HEK293 (cell line): ENCODE data around the gene SNTG2.

Experiments used
- CTCF ChIA-PET: fragments of 350-600 bp; formaldehyde crosslinking; extraction: SDS; loops from one replicate; lab custom pipeline; 2021; ENCODE audit warnings: antibody characterized with exemption; lab: Yijun Ruan, JAX
- POLR2A ChIA-PET: fragments of 300-600 bp; formaldehyde crosslinking; extraction: SDS; loops from one replicate; lab custom pipeline; 2020; ENCODE audit warnings: antibody characterized with exemption, inconsistent platforms; lab: Yijun Ruan, JAX
- H3K27ac ChIP-seq: fragments of 200-500 bp; sonication (Bioruptor generic); 2 replicates; pipeline ENCODE4 v1.5.1; 2014; ENCODE audit warnings: low read depth, low read length, control low read depth, inconsistent platforms; ENCODE audit errors: extremely low read depth
- H3K36me3 ChIP-seq, 2 experiments: fragments of 200-500 bp in 1 of 2; sonication (Bioruptor generic) in 1 of 2; 1 replicate in 1 of 2; 2 replicates in 1 of 2; pipeline ENCODE4 v1.5.1; 2014 to 2017; ENCODE audit warnings: inconsistent platforms in 2 of 2, low read length in 2 of 2; ENCODE audit not compliant: control insufficient read depth in 2 of 2, insufficient read depth in 1 of 2
- H3K4me1 ChIP-seq: fragments of 200-500 bp; sonication (Bioruptor generic); 2 replicates; pipeline ENCODE4 v1.5.1; 2014; ENCODE audit warnings: mild to moderate bottlenecking, low read length, inconsistent platforms; ENCODE audit not compliant: control insufficient read depth, insufficient read depth
- H3K4me3 ChIP-seq: 2 replicates; pipeline ENCODE4 v1.5.1; 2011; ENCODE audit warnings: low read depth, mild to moderate bottlenecking, control low read depth, low read length, moderate library complexity
- H3K9me3 ChIP-seq: fragments of 200-500 bp; sonication (Bioruptor generic); 2 replicates; pipeline ENCODE4 v1.5.1; 2014; ENCODE audit warnings: low read depth, low read length, inconsistent platforms; ENCODE audit not compliant: control insufficient read depth, insufficient read depth
- GLI4 ChIP-seq: fragments of 450-650 bp; formaldehyde crosslinking; IDR thresholded peaks from 2 replicates; pipeline ENCODE4 v1.5.1; 2016; ENCODE audit warnings: missing biosample characterization, missing genetic modification characterization
- OSR2 ChIP-seq: fragments of 450-650 bp; formaldehyde crosslinking; IDR thresholded peaks from 2 replicates; pipeline ENCODE4 v1.5.1; 2016; ENCODE audit warnings: missing biosample characterization, missing genetic modification characterization
- TCF7L2 ChIP-seq: IDR thresholded peaks from 2 replicates; pipeline ENCODE4 v1.6.1; 2011; ENCODE audit warnings: low read depth, mild to moderate bottlenecking, inconsistent platforms, low read length, moderate library complexity, borderline replicate concordance
- WT1 ChIP-seq: fragments of 450-650 bp; formaldehyde crosslinking; IDR thresholded peaks from 2 replicates; pipeline ENCODE4 v1.5.1; 2016; ENCODE audit warnings: missing biosample characterization, missing genetic modification characterization
- ZBTB8A ChIP-seq: fragments of 450-650 bp; formaldehyde crosslinking; IDR thresholded peaks from 2 replicates; pipeline ENCODE4 v1.5.1; 2016; ENCODE audit warnings: missing biosample characterization, missing genetic modification characterization
- ZEB2 ChIP-seq: fragments of 450-650 bp; formaldehyde crosslinking; IDR thresholded peaks from 2 replicates; pipeline ENCODE4 v1.5.1; 2016; ENCODE audit warnings: missing biosample characterization, missing genetic modification characterization
- ZFP41 ChIP-seq: fragments of 450-650 bp; formaldehyde crosslinking; IDR thresholded peaks from 2 replicates; pipeline ENCODE4 v1.5.1; 2016; ENCODE audit warnings: missing biosample characterization, missing genetic modification characterization, borderline replicate concordance
- ZNF10 ChIP-seq: fragments of 450-650 bp; formaldehyde crosslinking; IDR thresholded peaks from 2 replicates; pipeline ENCODE4 v1.5.1; 2017; ENCODE audit warnings: missing biosample characterization, missing genetic modification characterization
- ZNF114 ChIP-seq: fragments of 450-650 bp; formaldehyde crosslinking; IDR thresholded peaks from 2 replicates; pipeline ENCODE4 v1.5.0; 2017; ENCODE audit warnings: missing biosample characterization, missing genetic modification characterization
- ZNF169 ChIP-seq: fragments of 450-650 bp; formaldehyde crosslinking; IDR thresholded peaks from 2 replicates; pipeline ENCODE4 v1.5.1; 2016; ENCODE audit warnings: missing biosample characterization, missing genetic modification characterization
- ZNF175 ChIP-seq: fragments of 450-650 bp; formaldehyde crosslinking; IDR thresholded peaks from 2 replicates; pipeline ENCODE4 v1.5.1; 2016; ENCODE audit warnings: missing biosample characterization, missing genetic modification characterization
- ZNF214 ChIP-seq: fragments of 450-650 bp; formaldehyde crosslinking; IDR thresholded peaks from 2 replicates; pipeline ENCODE4 v1.5.1; 2017; ENCODE audit warnings: missing biosample characterization, mild to moderate bottlenecking, missing genetic modification characterization, borderline replicate concordance
- ZNF23 ChIP-seq: fragments of 450-650 bp; formaldehyde crosslinking; IDR thresholded peaks from 2 replicates; pipeline ENCODE4 v1.5.1; 2016; ENCODE audit warnings: missing biosample characterization, missing genetic modification characterization, borderline replicate concordance
- ZNF24 ChIP-seq: fragments of 450-650 bp; formaldehyde crosslinking; IDR thresholded peaks from 2 replicates; pipeline ENCODE4 v1.5.1; 2016; ENCODE audit warnings: missing biosample characterization, missing genetic modification characterization
- ZNF302 ChIP-seq: fragments of 450-650 bp; formaldehyde crosslinking; IDR thresholded peaks from 2 replicates; pipeline ENCODE4 v1.5.1; 2016; ENCODE audit warnings: missing biosample characterization, missing genetic modification characterization, low read depth
- ZNF311 ChIP-seq: fragments of 450-650 bp; formaldehyde crosslinking; IDR thresholded peaks from 2 replicates; pipeline ENCODE4 v1.5.1; 2017; ENCODE audit warnings: missing biosample characterization, missing genetic modification characterization, borderline replicate concordance
- ZNF350 ChIP-seq: fragments of 450-650 bp; formaldehyde crosslinking; IDR thresholded peaks from 2 replicates; pipeline ENCODE4 v1.5.0; 2017; ENCODE audit warnings: missing biosample characterization, mild to moderate bottlenecking, missing genetic modification characterization
- ZNF473 ChIP-seq: fragments of 450-650 bp; formaldehyde crosslinking; IDR thresholded peaks from 2 replicates; pipeline ENCODE4 v1.5.1; 2017; ENCODE audit warnings: missing biosample characterization, missing genetic modification characterization
- ZNF501 ChIP-seq: fragments of 450-650 bp; formaldehyde crosslinking; IDR thresholded peaks from 2 replicates; pipeline ENCODE4 v1.5.1; 2016; ENCODE audit warnings: missing biosample characterization, missing genetic modification characterization
- ZNF596 ChIP-seq: fragments of 450-650 bp; IDR thresholded peaks from 2 replicates; pipeline ENCODE4 v1.5.0; 2018; ENCODE audit warnings: missing biosample characterization, mild to moderate bottlenecking, missing genetic modification characterization, moderate library complexity
- ZNF600 ChIP-seq: fragments of 450-650 bp; formaldehyde crosslinking; IDR thresholded peaks from 2 replicates; pipeline ENCODE4 v1.5.1; 2016; ENCODE audit warnings: missing biosample characterization, missing genetic modification characterization
- ZNF677 ChIP-seq: fragments of 450-650 bp; IDR thresholded peaks from 2 replicates; pipeline ENCODE4 v1.5.0; 2018; ENCODE audit warnings: missing biosample characterization, mild to moderate bottlenecking, missing genetic modification characterization, moderate library complexity
- ZNF777 ChIP-seq: fragments of 450-650 bp; formaldehyde crosslinking; IDR thresholded peaks from 2 replicates; pipeline ENCODE4 v1.5.1; 2017; ENCODE audit warnings: missing biosample characterization, missing genetic modification characterization, borderline replicate concordance
- ZNF830 ChIP-seq: fragments of 450-650 bp; IDR thresholded peaks from 2 replicates; pipeline ENCODE4 v1.5.0; 2018; ENCODE audit warnings: missing biosample characterization, missing genetic modification characterization, low read depth, mild to moderate bottlenecking, moderate library complexity
- TF ChIP-seq, protein P1 (sequence below): fragments of 450-650 bp; formaldehyde crosslinking; IDR thresholded peaks from 2 replicates; pipeline ENCODE4; 2016; ENCODE audit warnings: missing biosample characterization, missing genetic modification characterization
- TF ChIP-seq, protein P2 (sequence below): fragments of 450-650 bp; formaldehyde crosslinking; IDR thresholded peaks from 2 replicates; pipeline ENCODE4 v1.5.1; 2016; ENCODE audit warnings: missing biosample characterization, missing genetic modification characterization
- TF ChIP-seq, protein P3 (sequence below): fragments of 450-650 bp; IDR thresholded peaks from 2 replicates; pipeline ENCODE4 v1.5.1; 2018; ENCODE audit warnings: missing biosample characterization, mild to moderate bottlenecking, missing genetic modification characterization

SNTG2 gene

DNA sequence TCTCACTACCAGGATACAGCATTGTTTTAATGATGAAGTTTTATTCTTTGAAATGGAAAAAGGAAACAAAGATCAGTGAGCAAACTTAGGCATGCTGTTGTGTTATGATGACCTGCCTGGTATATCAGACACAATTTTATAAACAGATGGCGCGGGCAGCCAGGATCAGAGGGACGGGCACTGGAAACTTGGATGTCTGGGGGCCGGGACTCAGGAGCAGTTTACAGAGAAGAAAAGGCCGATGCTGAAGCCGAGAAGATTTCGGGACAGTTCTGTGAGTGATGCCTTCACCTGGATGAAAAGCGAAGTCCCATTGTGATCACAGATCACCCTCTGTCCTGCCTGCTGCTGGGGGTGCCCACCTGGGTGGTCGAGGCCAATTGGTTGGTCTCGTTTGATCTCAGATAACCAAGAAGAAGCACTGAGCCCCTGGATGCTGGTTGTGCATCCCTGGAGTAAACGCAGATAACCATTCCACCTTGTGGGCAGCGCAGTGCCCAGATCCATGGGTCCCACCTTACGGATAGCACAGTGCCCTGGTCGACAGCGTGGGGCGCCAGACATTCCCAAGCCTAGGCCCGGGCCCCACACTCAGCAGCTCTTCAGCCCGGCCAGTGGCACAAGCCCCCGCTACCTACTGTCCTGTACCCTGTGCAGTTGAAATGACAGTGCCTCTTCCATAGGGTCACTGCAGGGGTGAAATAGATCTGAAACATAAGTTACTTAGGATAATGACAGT lies 279.7 kb downstream of the SNTG2 start:
- no peak overlapping the region for H3K4me3 ChIP-seq
- CTCF ChIA-PET: no interaction called here
- no peak for TF ChIP-seq ZNF473 (tag by site-specific recombination)
- no peak for TF ChIP-seq ZEB2 (tag by site-specific recombination)
- no peak for TF ChIP-seq ZNF302 (tag by site-specific recombination)
- TF ChIP-seq, all 188 proteins: peak for 0
- H3K9me3 ChIP-seq: no peaks in the 10 kb centered on the region
- POLR2A ChIA-PET: no interaction called here
- H3K4me1 ChIP-seq: no peaks in the 10 kb centered on the region
- no peaks in the 10 kb centered on the region for H3K36me3 ChIP-seq
- H3K27ac ChIP-seq: no peak overlapping the region

DNA sequence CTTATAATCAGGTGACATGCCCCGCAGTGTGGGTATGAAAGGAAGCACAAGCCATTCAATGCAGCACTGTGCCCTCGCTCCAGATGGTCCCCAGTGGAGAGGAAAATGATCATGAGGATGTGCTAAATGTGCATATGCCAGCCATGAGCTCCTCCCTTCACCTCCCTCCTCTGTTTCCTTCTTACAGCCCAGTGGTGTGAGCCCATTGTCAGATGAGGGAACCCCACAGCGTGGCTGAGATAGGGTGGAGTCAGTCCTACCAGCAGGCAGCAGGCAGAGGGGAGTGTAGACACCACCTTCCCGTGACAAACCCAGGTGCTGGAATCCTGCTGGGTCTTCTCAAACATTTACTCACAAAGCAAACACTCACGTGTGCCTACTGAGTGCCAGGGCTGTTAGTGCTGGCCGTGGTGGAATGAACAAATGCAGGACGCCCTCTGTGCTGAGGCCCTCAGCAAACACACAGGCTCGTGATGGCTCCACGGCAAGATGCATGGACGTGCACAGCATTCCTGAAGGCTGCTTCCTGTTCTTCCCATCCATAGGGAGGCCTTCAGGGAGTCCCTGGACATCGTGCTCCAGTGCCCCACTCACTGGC lies 280.9 kb downstream of the SNTG2 start:
- no peak overlapping the region for H3K4me3 ChIP-seq
- TF ChIP-seq ZNF777: no peak
- TF ChIP-seq ZBTB8A (tag by site-specific recombination): no peak
- TF ChIP-seq ZNF600: no peak
- TF ChIP-seq, protein P1, sequence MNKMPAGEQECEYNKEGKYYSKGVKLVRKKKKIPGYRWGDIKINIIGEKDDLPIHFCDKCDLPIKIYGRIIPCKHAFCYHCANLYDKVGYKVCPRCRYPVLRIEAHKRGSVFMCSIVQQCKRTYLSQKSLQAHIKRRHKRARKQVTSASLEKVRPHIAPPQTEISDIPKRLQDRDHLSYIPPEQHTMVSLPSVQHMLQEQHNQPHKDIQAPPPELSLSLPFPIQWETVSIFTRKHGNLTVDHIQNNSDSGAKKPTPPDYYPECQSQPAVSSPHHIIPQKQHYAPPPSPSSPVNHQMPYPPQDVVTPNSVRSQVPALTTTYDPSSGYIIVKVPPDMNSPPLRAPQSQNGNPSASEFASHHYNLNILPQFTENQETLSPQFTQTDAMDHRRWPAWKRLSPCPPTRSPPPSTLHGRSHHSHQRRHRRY (tag by site-specific recombination): no peak
- TF ChIP-seq, all 188 proteins: peak for 0
- ChIA-PET CTCF (no interaction called here), POLR2A (no interaction called here)
- Histone ChIP-seq H3K27ac (no peak overlapping the region), H3K9me3 (no peaks in the 10 kb centered on the region), H3K4me1 (no peaks in the 10 kb centered on the region), H3K36me3 (no peaks in the 10 kb centered on the region)

DNA sequence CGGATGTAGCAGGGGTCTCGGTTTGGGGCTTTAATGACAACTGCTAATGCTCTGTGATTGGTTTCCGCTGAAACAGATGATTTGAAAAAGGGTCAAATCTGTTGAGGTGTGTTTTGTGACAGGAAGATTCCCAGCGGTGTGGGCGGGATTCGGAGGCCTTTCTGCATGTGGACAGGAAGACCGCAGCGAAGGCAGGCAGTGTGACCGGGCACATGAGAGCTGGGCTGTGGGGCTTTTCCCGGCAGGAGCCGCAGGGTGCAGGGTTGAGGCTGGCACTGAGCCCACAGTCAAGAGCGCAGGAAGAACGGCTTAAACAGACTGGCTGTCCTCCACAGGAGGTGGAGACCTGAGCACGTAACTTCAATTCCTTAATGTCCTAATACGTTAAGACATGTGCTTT lies 282.6 kb downstream of the SNTG2 start:
- Histone ChIP-seq H3K27ac (no peak overlapping the region), H3K4me1 (no peaks in the 10 kb centered on the region), H3K9me3 (no peaks in the 10 kb centered on the region), H3K4me3 (no peak overlapping the region), H3K36me3 (no peaks in the 10 kb centered on the region)
- ChIA-PET CTCF (interaction anchor here (0.6 kb wide), 1 partner anchor 28 kb away, joined by 3 read pairs; no protein-coding TSS in a partner anchor), POLR2A (no interaction called here)
- TF ChIP-seq ZNF677 (tag by site-specific recombination) (no peak), ZNF175 (no peak), ZNF23 (tag by site-specific recombination) (no peak), ZNF169 (no peak), TCF7L2 (no peak), ZNF501 (tag by site-specific recombination) (no peak), ZNF214 (tag by site-specific recombination) (no peak), ZNF24 (tag by site-specific recombination) (no peak), ZNF114 (tag by site-specific recombination) (no peak), ZFP41 (tag by site-specific recombination) (no peak), ZNF596 (tag by site-specific recombination) (no peak), OSR2 (no peak), GLI4 (tag by site-specific recombination) (no peak), ZNF10 (tag by site-specific recombination) (no peak), ZNF311 (no peak), ZNF350 (tag by site-specific recombination) (no peak), WT1 (tag by site-specific recombination) (no peak), ZNF830 (no peak)
- TF ChIP-seq, protein P2, sequence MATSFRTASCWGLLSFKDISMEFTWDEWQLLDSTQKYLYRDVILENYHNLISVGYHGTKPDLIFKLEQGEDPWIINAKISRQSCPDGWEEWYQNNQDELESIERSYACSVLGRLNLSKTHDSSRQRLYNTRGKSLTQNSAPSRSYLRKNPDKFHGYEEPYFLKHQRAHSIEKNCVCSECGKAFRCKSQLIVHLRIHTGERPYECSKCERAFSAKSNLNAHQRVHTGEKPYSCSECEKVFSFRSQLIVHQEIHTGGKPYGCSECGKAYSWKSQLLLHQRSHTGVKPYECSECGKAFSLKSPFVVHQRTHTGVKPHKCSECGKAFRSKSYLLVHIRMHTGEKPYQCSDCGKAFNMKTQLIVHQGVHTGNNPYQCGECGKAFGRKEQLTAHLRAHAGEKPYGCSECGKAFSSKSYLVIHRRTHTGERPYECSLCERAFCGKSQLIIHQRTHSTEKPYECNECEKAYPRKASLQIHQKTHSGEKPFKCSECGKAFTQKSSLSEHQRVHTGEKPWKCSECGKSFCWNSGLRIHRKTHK (tag by site-specific recombination): no peak
- TF ChIP-seq, protein P3, sequence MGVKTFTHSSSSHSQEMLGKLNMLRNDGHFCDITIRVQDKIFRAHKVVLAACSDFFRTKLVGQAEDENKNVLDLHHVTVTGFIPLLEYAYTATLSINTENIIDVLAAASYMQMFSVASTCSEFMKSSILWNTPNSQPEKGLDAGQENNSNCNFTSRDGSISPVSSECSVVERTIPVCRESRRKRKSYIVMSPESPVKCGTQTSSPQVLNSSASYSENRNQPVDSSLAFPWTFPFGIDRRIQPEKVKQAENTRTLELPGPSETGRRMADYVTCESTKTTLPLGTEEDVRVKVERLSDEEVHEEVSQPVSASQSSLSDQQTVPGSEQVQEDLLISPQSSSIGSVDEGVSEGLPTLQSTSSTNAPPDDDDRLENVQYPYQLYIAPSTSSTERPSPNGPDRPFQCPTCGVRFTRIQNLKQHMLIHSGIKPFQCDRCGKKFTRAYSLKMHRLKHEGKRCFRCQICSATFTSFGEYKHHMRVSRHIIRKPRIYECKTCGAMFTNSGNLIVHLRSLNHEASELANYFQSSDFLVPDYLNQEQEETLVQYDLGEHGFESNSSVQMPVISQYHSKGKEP (tag by site-specific recombination): no peak
